22Rv1 (cell line): ENCODE data around the gene MTCH2.

Experiments used
- ZFX ChIP-seq: fragments of 450-650 bp; IDR thresholded peaks from 2 replicates; pipeline ENCODE4 v1.6.1; 2017; ENCODE audit warnings: antibody characterized with exemption, borderline replicate concordance
- TF ChIP-seq, protein P1 (sequence below): fragments of 450-650 bp; IDR thresholded peaks from 2 replicates; pipeline ENCODE4 v1.5.1; 2017; ENCODE audit warnings: mild to moderate bottlenecking

- TF ChIP-seq, protein P1, sequence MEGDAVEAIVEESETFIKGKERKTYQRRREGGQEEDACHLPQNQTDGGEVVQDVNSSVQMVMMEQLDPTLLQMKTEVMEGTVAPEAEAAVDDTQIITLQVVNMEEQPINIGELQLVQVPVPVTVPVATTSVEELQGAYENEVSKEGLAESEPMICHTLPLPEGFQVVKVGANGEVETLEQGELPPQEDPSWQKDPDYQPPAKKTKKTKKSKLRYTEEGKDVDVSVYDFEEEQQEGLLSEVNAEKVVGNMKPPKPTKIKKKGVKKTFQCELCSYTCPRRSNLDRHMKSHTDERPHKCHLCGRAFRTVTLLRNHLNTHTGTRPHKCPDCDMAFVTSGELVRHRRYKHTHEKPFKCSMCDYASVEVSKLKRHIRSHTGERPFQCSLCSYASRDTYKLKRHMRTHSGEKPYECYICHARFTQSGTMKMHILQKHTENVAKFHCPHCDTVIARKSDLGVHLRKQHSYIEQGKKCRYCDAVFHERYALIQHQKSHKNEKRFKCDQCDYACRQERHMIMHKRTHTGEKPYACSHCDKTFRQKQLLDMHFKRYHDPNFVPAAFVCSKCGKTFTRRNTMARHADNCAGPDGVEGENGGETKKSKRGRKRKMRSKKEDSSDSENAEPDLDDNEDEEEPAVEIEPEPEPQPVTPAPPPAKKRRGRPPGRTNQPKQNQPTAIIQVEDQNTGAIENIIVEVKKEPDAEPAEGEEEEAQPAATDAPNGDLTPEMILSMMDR: no peak
- TF ChIP-seq ZFX: no peak
Measured at GRCh38 chr11:47688111-47688510, 45.8 kb upstream of the MTCH2 start.
